Measurements from ENCODE around the gene BEND7. TPM values are rescaled to one million over a fixed set of nuclear protein-coding genes. Genes with fewer than 3 reads are reported as not detected.

The BEND7 gene
- total and polyA plus RNA-seq, 8 donors = 7.3 to 22.8 (median 15.3) TPM

- no peak for TF ChIP-seq CTCF (IDR thresholded peaks at IDR 0.05)
- peaks cover 0 to 19% (median 0%) of the 10 kb centered on the region in 3 donors for H3K36me3 ChIP-seq
- H3K27ac ChIP-seq = no peak overlapping the region
- H3K27me3 ChIP-seq = no peaks in the 10 kb centered on the region
- no peak for ATAC-seq
- 91 to 95% methylated on average over 8 of the region's 8 CpGs for WGBS, 2 donors
- no peak for FAIRE-seq
- no peaks in the 10 kb centered on the region for H3K9me3 ChIP-seq
- intact Hi-C loops (cut with DNase I) = no loop called here
- H3K4me1 ChIP-seq = no peaks in the 10 kb centered on the region
- H3K4me3 ChIP-seq = no peak overlapping the region
- DNase-seq = no peak
Observed at GRCh38 chr10:13448216-13448615, 80.6 kb downstream of the BEND7 start.

- intact Hi-C loops (cut with DNase I) = no loop called here
- H3K36me3 ChIP-seq = peaks cover 0 to 11% (median 0%) of the 10 kb centered on the region in 3 donors
- no peak for TF ChIP-seq CTCF (IDR thresholded peaks at IDR 0.05)
Observed at GRCh38 chr10:13445656-13446400, 83.0 kb downstream of the BEND7 start.

GRCh38 chr10:13441476-13441875 lies 87.3 kb downstream of the BEND7 start:
- no peak for DNase-seq
- intact Hi-C loops (cut with DNase I) = no loop called here
- no peak for ATAC-seq
- H3K4me1 ChIP-seq = peaks cover 0 to 9% (median 6%) of the 10 kb centered on the region in 3 donors
- TF ChIP-seq CTCF (IDR thresholded peaks at IDR 0.05) = no peak
- FAIRE-seq = no peak
- no peaks in the 10 kb centered on the region for H3K27me3 ChIP-seq
- no peak overlapping the region for H3K4me3 ChIP-seq
- WGBS, 2 donors = 79 to 86% methylated on average over 7 of the region's 7 CpGs
- peaks cover 0 to 3% (median 0%) of the 10 kb centered on the region in 3 donors for H3K36me3 ChIP-seq
- no peaks in the 10 kb centered on the region for H3K9me3 ChIP-seq
- no peak overlapping the region for H3K27ac ChIP-seq

More at GRCh38 chr10:13445656-13446400, 83.0 kb downstream of the BEND7 start:
- 87 to 93% methylated on average over 8 of the region's 8 CpGs for WGBS, 2 donors
- FAIRE-seq (no peak), DNase-seq (no peak), ATAC-seq (no peak)
- Histone ChIP-seq H3K4me3 (no peak overlapping the region), H3K9me3 (no peaks in the 10 kb centered on the region), H3K27me3 (no peaks in the 10 kb centered on the region), H3K27ac (no peak overlapping the region), H3K4me1 (no peaks in the 10 kb centered on the region)

GRCh38 chr10:13440185-13441061 lies 88.4 kb downstream of the BEND7 start:
- DNase-seq (peak; percentile 47 to 86 (median 74)), FAIRE-seq (no peak), ATAC-seq (peak; percentile 89 to 98 (median 96))
- peak; percentile 76 to 92 (median 86) for TF ChIP-seq CTCF (IDR thresholded peaks at IDR 0.05)
- H3K36me3 ChIP-seq = no peaks in the 10 kb centered on the region
- H3K9me3 ChIP-seq = no peaks in the 10 kb centered on the region
- no peaks in the 10 kb centered on the region for H3K27me3 ChIP-seq
- peak overlapping the region in 3 of 4 donors; percentile 8 to 47 (median 38) for H3K4me3 ChIP-seq
- 6% methylated on average over 30 of the region's 30 CpGs for WGBS, 2 donors
- peaks cover 0 to 9% (median 6%) of the 10 kb centered on the region in 3 donors for H3K4me1 ChIP-seq
- no peak overlapping the region for H3K27ac ChIP-seq
- intact Hi-C loops (cut with DNase I) = no loop called here

All from pancreas (tissue), 10 donors.